Neural cell (in vitro differentiated cells): ENCODE measurements around the gene PPP1R11.

Experiments
- CTCF ChIP-seq: fragments of 450-650 bp; IDR thresholded peaks from 2 replicates; pipeline ENCODE4 v1.5.1; 2014; ENCODE audit warnings: antibody characterized with exemption, mild to moderate bottlenecking, moderate library complexity; ENCODE audit not compliant: poor library complexity, severe bottlenecking
- EZH2 ChIP-seq: fragments of 200-600, 300-800 bp; shearing (Covaris generic), sonication (generic); IDR thresholded peaks from 2 replicates; pipeline ENCODE4 v1.6.1; 2014; ENCODE audit warnings: antibody characterized with exemption, low read length, borderline replicate concordance, mild to moderate bottlenecking; ENCODE audit not compliant: insufficient read depth, poor library complexity, severe bottlenecking
- MXI1 ChIP-seq: fragments of 450-650 bp; conservative IDR thresholded peaks from 2 replicates; pipeline ENCODE4 v1.6.1; 2014; ENCODE audit warnings: antibody characterized with exemption, mild to moderate bottlenecking; ENCODE audit not compliant: poor library complexity, severe bottlenecking
- RAD21 ChIP-seq: fragments of 450-650 bp; conservative IDR thresholded peaks from 2 replicates; pipeline ENCODE4 v1.6.1; 2014; ENCODE audit warnings: antibody characterized with exemption, mild to moderate bottlenecking, moderate library complexity
- TAF1 ChIP-seq: IDR thresholded peaks from 2 replicates; pipeline ENCODE4 v1.6.1; 2012; ENCODE audit warnings: low read depth

- TF ChIP-seq EZH2 (no peak), CTCF (no peak), RAD21 (no peak), TAF1 (no peak), MXI1 (no peak)
Observed at GRCh38 chr6:30097902-30098768, 31.1 kb downstream of the PPP1R11 start.
